GM19240 (cell line): ENCODE results near the gene CPTP.
A peak's percentile ranks its signal among the peaks of the same experiment; 100 is the strongest.

Experiments
- DNase-seq: peaks from one replicate; pipeline ENCODE4 v3.0.0; 2011; ENCODE audit warnings: low spot score; ENCODE audit not compliant: insufficient read length

The CPTP gene

DNA sequence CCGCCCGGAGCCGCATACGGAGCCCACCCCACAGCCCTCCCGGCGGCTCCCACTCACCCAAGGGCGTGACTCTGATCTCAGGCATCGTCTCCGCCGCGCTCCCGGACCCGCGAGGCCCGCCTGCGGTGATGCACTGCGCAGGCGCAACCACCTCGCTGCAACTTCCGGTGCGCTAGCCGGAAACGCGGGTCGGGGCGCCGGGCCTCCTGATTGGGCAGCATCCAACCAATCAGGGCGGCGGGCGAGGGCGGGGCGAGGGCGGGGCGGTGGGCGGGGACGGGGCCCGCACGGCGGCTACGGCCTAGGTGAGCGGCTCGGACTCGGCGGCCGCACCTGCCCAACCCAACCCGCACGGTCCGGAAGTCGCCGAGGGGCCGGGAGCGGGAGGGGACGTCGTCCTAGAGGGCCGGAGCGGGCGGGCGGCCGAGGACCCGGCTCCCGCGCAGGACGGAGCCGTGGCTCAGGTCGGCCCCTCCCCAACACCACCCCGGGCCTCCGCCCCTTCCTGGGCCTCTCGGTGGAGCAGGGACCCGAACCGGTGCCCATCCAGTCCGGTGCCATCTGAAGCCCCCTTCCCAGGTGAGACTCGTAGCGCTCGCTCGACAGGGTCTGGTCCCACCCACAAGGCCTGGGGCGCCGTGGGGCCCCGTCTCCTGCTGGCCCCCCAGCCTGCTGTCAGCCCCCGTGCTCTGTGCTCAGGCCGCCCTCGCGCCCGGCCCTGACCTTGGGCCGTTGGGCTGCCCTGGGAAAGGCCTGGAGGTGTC is at the start of gene CPTP, which contains the start of gene INTS11:
CPTP (plus strand) TSS at position 279 of the 764 bp plus-strand sequence. CDS start 2,109 bp downstream, outside the sequence.
INTS11 (minus strand) TSS at position 137 of the 764 bp plus-strand sequence; CDS start at position 85, 52 bp downstream.
- DNase-seq = peak; percentile 98

- DNase-seq = no peak
Observed at GRCh38 chr1:1274931-1275431, 49.6 kb upstream of the CPTP start.

DNA sequence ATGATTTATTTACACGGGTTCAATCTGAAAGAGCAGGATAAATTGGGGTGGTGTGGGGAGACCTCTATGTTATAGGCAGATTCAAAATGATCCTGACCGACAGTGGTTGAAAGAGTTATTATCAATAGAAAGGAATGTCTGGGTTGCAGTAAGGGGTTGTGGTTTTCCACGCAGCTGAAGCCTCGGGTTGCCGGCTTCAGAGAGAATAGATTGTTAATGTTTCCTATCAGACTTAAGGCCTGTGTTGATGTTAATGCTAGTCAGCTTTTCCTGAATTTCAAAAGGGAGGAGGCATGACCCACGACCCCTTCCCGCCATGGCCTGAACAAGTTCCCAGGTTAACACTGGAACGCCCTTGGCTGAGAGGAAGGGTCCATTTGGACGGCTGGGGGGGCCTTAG is 48.8 kb upstream of the CPTP start:
- DNase-seq = no peak

DNA sequence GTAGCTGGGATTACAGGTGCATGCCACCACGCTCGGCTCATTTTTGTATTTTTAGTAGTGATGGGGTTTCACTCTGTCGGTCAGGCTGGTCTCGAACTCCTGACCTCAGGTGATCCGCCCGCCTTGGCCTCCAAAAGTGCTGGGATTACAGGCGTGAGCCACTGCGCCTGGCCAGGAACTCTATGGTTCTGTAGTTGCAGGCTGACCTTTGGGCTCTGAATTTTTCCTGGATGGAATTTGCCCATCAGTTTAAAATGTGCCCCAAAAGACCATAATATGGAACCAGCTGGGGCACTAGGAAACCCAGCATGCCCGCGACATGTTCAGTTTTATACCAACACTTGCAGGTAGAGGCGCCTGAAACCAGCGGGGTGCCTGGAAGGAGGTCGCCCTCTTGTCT is 46.0 kb upstream of the CPTP start:
- no peak for DNase-seq

DNA sequence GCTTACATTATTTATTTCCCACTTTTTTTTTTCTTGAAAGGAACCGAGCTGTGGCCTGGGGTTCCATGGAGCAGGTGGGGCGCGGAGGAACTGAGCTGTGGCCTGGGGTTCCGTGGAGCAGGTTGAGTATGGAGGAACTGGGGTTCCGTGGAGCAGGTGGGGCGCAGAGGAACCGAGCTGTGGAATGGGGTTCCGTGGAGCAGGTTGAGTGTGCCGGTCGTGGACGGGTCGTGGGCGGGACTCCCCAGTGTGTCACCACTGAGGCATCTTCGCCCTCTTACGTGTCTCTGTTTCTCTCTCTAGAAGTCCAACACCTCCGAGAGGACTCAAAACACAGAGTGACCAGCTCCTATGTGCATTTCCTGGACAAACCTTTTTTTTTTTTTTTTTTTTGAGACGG is 45.6 kb upstream of the CPTP start:
- no peak for DNase-seq

DNA sequence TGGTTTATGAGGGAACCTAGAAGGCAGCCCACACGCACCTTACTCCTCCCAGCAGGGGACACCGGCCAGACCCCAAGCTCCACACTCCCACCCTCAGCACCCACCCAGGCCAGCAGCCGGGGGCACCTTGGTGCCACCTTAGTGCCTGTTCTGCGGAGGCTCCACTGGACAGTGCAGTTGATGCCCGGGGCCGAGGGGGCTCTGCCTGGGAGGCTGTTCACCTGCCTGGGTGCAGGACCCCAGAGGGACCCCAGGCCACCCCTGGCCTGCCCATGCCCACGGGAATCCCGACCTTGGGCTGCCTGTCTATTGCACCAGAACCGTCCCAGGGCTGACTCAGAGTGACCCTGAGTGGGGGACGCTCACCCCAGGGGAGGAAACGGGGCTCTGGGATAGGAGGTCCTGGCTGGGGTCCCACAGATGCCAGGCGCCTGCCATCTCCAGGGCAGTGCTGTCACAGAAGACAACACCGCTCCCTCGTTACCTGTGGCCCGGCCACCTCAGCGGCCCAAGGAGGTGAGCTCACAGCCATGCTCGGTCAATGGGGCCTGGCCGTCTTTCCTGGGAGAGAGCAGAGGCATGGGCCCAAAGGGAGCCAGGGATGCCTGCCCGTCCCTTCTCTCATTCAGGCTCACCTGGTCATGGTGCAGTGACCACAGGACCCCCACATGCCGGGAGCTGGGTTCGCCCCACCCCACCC is 43.7 kb upstream of the CPTP start:
- DNase-seq = no peak

DNA sequence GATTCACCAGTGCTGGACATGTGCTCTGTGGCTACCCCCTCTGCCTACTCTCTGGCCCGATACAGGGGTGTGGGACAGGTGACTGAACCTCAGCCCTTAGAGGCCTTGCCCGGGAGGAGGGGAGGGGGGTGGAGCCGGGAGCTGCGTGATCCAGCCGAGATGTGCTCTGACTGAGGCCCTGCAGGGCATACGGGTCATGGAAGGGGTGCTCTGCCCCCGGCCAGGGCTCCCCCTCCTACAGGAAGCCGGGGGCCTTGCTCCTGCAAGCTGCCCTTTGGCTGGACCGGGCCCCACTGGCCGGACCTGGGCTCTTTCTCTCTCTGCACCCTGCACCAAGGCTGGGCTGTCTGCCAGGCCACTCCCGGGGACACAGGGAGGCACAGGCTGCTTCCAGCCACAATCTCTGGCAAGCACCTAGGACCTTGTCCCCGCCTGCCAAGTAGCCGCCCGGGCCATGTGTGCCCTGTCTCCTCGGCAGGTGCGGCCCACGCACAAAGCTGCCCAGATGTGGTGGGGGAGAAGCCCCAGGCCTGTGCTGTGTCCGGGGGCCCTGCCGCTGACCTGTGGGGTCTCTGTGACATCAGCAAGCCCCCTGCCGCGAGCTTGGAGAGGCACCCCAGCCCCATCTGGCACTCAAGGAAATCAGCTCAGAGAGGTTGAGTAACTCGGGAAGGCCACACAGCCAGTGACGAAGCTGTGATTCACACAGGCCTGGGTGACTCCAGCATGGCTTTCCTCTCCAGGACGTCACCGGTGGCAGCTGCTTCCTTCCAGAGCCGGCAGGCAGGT is 42.9 kb upstream of the CPTP start:
- DNase-seq = no peak

DNA sequence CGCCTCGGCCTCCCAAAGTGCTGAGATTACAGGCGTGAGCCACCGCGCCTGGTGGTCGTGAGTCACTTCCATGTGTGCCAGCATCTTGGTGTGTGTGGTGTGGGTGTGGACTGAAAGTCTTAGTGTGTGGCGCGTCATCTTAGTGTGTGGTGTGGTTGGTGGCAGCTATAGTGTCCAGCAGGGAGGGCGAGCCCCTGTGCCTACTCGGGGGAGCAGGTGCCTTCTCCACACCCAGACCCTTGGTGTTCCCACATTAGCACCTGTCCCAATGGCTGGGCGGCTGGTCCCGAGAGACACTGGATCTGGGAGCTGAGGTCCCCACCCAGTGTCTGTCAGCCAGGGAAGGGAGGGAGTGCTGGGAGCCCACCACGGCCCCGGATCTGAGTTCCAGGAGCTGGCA is 41.6 kb upstream of the CPTP start:
- DNase-seq = no peak

DNA sequence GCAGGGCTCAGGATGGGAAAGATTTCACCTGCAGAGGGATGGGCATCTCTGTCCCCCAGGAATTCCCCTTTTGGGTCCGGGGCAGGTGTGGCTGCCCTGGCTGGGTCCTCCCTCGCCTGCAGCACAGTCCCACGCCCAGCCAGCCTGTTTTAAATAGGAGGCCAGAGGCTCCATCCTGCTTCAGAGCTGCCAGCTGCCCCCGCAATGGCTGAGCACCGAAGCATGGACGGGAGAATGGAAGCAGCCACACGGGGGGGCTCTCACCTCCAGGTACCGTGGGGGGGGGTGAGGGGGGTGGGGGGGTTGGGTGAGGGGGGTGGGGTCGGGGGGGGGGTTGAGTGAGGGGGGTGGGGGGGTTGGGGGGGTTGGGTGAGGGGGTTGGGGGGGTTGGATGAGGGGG is 40.8 kb upstream of the CPTP start:
- DNase-seq = no peak

DNA sequence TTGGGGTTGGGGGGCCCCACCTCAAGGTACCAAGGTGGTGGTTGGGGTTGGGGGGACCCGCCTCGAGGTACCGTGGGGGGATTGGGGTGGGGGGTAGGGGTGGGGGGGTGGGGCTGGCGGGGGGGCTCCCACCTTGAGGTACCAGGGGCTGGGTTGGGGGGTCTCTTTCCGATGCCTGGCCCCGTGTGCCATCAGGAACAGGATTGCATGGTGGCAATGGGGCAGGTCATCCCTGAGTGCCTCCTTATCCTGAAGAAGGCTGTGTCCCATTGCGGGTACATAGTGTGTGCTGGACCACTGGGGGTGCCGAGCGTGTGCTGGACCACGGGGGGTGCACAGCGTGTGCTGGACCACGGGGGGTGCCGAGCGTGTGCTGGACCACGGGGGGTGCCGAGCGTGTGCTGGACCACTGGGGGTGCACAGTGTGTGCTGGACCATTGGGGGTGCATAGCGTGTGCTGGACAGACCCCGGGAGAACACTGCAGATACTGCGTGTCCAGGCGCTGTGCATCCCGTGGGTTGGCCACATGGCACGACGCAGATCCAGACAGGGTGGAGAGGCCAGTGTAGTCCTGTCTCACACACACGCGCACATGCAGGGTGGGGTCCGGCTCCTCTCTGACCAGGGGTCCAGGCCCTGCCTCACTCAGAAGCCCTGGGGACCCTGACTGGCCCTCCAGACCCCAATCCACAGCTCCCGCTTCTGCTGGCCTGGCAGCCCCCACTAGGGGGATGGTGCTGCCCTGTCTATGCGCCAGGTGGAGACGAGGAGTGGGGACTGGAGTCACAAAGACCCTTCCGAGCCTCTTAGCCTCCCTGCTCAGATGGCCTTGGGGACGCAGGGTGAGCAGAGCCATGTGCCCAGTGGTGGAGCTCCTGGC is 40.1 kb upstream of the CPTP start:
- no peak for DNase-seq

DNA sequence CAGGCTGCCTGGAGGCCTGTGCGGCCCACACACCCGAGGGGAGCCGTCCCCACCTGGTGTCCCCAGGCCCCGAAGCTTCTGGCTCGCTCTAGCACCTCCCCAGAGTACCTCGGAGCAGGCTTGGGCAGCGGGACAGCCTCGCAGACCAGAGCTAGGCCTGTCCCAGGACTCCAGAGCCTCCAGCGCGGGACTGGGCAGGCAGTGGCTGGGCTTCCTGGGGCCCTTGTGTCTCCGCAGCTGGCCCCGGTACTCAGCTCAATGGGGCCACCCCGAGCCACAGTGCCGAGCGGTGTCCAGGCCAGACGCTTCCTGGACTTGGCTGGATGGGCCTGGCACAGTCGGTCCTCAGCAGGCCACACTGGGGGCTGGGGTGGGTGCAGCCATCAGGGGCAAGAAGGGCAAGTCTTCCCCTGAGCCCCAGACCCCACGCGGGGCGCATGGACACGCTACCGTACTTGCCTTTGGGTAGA is 39.5 kb upstream of the CPTP start:
- DNase-seq = no peak

DNA sequence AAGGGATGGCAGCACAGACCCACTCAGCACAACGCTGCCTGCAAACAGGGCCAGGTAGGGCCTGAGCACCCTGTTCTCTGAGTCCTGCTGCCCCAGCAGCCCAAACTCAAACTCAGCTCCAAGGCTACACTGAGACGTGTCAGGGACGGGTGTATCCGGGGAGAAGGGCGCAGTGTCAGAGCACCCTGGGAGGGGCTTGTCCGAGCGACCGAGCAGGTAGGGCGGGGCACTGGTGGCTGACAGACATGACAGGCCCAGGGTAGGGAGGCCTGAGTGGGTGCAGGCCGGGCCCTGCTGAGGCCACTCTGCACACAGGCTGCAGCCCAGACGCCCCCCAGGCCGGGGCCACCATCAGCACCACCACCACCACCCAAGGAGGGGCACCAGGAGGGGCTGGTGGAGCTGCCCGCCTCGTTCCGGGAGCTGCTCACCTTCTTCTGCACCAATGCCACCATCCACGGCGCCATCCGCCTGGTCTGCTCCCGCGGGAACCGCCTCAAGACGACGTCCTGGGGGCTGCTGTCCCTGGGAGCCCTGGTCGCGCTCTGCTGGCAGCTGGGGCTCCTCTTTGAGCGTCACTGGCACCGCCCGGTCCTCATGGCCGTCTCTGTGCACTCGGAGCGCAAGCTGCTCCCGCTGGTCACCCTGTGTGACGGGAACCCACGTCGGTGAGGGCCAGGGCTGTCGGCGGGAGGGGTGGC is 38.8 kb upstream of the CPTP start:
- DNase-seq = no peak

- DNase-seq = no peak
Observed at GRCh38 chr1:1286313-1287261, 38.0 kb upstream of the CPTP start.

- no peak for DNase-seq
Observed at GRCh38 chr1:1287288-1288110, 37.1 kb upstream of the CPTP start.

- DNase-seq = peak; percentile 65
Observed at GRCh38 chr1:1290238-1290731, 34.3 kb upstream of the CPTP start.

- DNase-seq = no peak
Observed at GRCh38 chr1:1291023-1291528, 33.5 kb upstream of the CPTP start.

GRCh38 chr1:1291548-1292441 is 32.8 kb upstream of the CPTP start:
- peak; percentile 92 for DNase-seq
